Heart right ventricle (tissue), 16 donors: Measurements from ENCODE around the gene PPP1R7. TPM values are rescaled to one million over a fixed set of nuclear protein-coding genes. Genes with fewer than 3 reads are reported as not detected.
A peak's percentile ranks its signal among the peaks of the same experiment; 100 is the strongest.

Experiments used
- ATAC-seq, 8 donors: fragments of 200-7000 bp; cut with Tn5 transposase; one replicate each; pipeline ENCODE4 v1.9.1; 2020; ENCODE audit warnings: mild to moderate bottlenecking in 8 of 8, moderate library complexity in 8 of 8, moderate number of reproducible peaks in 1 of 8
- DNase-seq, 2 donors: peaks; one replicate each; pipeline ENCODE4 v3.0.0-alpha.2; 2020
- H3K27ac ChIP-seq, 10 donors: fragments of 200-600 bp; sonication (generic) in 2 of 10; one replicate each; pipeline versions ENCODE4 v1.5.0 to v1.8.0; 2020 to 2022; ENCODE audit warnings: mild to moderate bottlenecking in 3 of 10
- H3K27me3 ChIP-seq, 7 donors: fragments of 200-600 bp; one replicate each; pipeline ENCODE4 v1.8.0; 2021 to 2022; ENCODE audit warnings: mild to moderate bottlenecking in 2 of 7
- H3K36me3 ChIP-seq, 9 donors: fragments of 200-600 bp; sonication (generic) in 1 of 9; one replicate each; pipeline versions ENCODE4 v1.5.0 to v1.8.0; 2020 to 2022; ENCODE audit warnings: mild to moderate bottlenecking in 2 of 9
- H3K4me1 ChIP-seq, 9 donors: fragments of 200-600 bp; sonication (generic) in 1 of 9; one replicate each; pipeline versions ENCODE4 v1.5.0 to v1.8.0; 2020 to 2022; ENCODE audit warnings: mild to moderate bottlenecking in 4 of 9
- H3K4me3 ChIP-seq, 10 donors: fragments of 200-600 bp; sonication (generic) in 2 of 10; one replicate each; pipeline versions ENCODE4 v1.5.0 to v1.8.0; 2020 to 2022; ENCODE audit warnings: mild to moderate bottlenecking in 7 of 10, moderate library complexity in 2 of 10
- H3K9me3 ChIP-seq, 11 donors: fragments of 200-600 bp in 10 of 11; sonication (generic) in 2 of 11; one replicate each; pipeline versions ENCODE4 v1.5.0 to v1.8.0; 2013 to 2022; ENCODE audit warnings: mild to moderate bottlenecking in 2 of 11, control low read depth in 1 of 11, moderate library complexity in 1 of 11
- CTCF ChIP-seq, 9 donors: fragments of 200-600 bp; sonication (generic) in 2 of 9; IDR thresholded peaks; one replicate each; pipeline versions ENCODE4 v1.5.0 to v1.8.0; 2021 to 2022; ENCODE audit warnings: antibody characterized with exemption in 9 of 9, mild to moderate bottlenecking in 5 of 9, moderate library complexity in 1 of 9
- WGBS, 2 donors: extraction: QIAGEN DNeasy Blood & Tissue Kit; methylation state at CpG; one replicate each; pipeline ENCODE4 v1.1.7; 2013; ENCODE audit warnings: inconsistent platforms in 1 of 2; 5-methylcytosine and 5-hydroxymethylcytosine counted together
- intact Hi-C, 10 donors: fragments of 100-400 bp; cut with DNase I; formaldehyde crosslinking; loops; one replicate each; pipeline versions ENCODE4 v1.11.1 to v1.14.2; 2022
- polyA plus RNA-seq, 2 donors: library from polyadenylated mRNA; stranded (reverse); fragments of 200-250 nt; gene quantifications; one replicate each; pipeline ENCODE4 v1.2.3, GENCODE V29; 2013
- total RNA-seq, 10 donors: library from RNA; stranded (reverse); fragmentation: NEBNext Ultra II Directional in 3 of 10; extraction: Animal tissue kit (Norgen Biotek cat#: 25700) in 3 of 10; gene quantifications; one replicate each; pipeline versions ENCODE4 v1.2.1 to v1.2.4, GENCODE V29; 2021 to 2023
- donor health status: Arrhythmogenic right ventricular cardiomyopathy.
- donor health status: ischemic (EF 13 %, LVEDD 7.1; RV severe dilation, severe dysfunction).
- donor health status: healthy with polysubstance abuse.
- donor health status: DM: no; HTN: yes; CAD: no.
- donor health status: DM: no; HTN: no; CAD: no.
- donor health status: ischemic (EF 25% LVEDD 6.9; RV normal size, moderate dysfunction).
- donor health status: ischemic (EF 25% LVEDD 5.7; RV mildly dilated, moderate dysfunction).
- donor health status: healthy.
- donor health status: DM: yes; HTN: yes; CAD: no.
- donor health status: Ischemic cardiomyopathy.
- donor health status: ischemic (EF 35%, LVEDD 5.7; RV mildly dilated, moderate dysfunction).
- donor health status: nonischemic (EF 11% LVEDD 7.7; RV severe dilation, severe dysfunction).
- donor health status: DM: yes; HTN: yes; CAD: no.
- donor health status: PGD.
- donor health status: ischemic (EF 29% LVEDD 5.4; RV normal size, mild dysfunction).
- donor health status: nonischemic (EF 23%, LVEDD 6.1; RV moderate dilation, normal function).

PPP1R7 gene
- total and polyA plus RNA-seq, 12 donors = 64.1 to 91.3 (median 77.3) TPM

GRCh38 chr2:241148239-241148638 lies 2.0 kb upstream of the PPP1R7 start:
- Histone ChIP-seq H3K9me3 (no peaks in the 10 kb centered on the region), H3K27me3 (no peaks in the 10 kb centered on the region), H3K36me3 (peaks cover 0 to 6% (median 0%) of the 10 kb centered on the region in 9 donors), H3K4me1 (peaks cover 2 to 24% (median 20%) of the 10 kb centered on the region in 9 donors), H3K27ac (no peak overlapping the region), H3K4me3 (peak overlapping the region in 7 of 10 donors; percentile 74 to 100 (median 96))
- TF ChIP-seq CTCF (IDR thresholded peaks at IDR 0.05) = no peak
- DNase-seq = no peak
- intact Hi-C loops = no loop called here
- no peak for ATAC-seq
- WGBS, 2 donors = 93 to 95% methylated on average over 4 of the region's 4 CpGs

DNA sequence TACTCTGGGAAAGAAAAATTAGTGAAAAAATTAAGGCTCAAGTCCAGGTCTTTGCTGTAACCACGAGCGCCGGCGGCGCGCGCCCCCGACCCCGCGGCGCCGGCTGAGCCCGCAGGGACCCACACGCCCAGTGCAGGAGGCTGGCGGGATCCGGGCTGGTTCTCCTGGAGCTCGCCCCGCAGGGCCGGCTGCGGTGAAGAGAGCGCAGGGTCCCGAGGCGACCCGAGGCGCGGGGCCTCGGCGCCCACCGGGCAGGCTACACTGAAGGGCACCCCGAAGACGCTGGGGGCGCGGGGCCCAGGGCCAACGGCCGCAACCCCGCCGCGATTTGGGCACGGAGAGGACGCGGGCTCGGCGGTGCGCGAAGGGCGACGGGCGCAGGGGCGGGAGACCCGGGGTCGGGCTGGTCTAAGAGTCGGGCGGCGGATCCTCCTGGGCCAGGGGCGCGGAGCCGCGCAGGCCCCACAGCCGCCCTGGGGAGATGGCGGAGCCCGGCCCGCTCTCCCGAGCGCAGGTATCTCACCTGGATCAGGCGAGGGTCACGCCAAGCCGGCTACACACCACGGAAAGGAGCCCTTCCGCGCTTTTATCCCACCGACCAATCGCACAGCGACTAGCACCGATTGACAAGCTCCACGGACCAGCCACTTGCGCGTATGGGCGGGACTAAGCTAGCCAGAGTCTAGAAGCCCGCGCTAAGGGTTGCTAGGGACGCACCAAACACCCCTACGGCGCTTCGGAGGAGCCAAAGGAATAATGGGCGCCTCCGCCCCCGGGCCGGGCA lies 1.2 kb upstream of the PPP1R7 start, which contains the start of gene PASK:
PASK (minus strand) TSS at position 582 of the 784 bp plus-strand sequence. CDS start 6,440 bp downstream, outside the sequence.
- no peak for TF ChIP-seq CTCF (IDR thresholded peaks at IDR 0.05)
- H3K9me3 ChIP-seq = no peaks in the 10 kb centered on the region
- peak; percentile 93 to 98 (median 96) for ATAC-seq
- 0 to 1% methylated on average over 88 of the region's 88 CpGs for WGBS, 2 donors
- H3K27me3 ChIP-seq = no peaks in the 10 kb centered on the region
- DNase-seq = peak; percentile 91 to 96
- peak within 1 kb of the TSS in 9 of 10 donors; percentile 70 to 94 (median 89) for H3K27ac ChIP-seq
- intact Hi-C loops = no loop called here
- peaks cover 2 to 24% (median 20%) of the 10 kb centered on the region in 9 donors for H3K4me1 ChIP-seq
- H3K4me3 ChIP-seq = peak within 1 kb of the TSS; percentile 63 to 100 (median 95)
- peaks cover 0 to 14% (median 0%) of the 10 kb centered on the region in 9 donors for H3K36me3 ChIP-seq

DNA sequence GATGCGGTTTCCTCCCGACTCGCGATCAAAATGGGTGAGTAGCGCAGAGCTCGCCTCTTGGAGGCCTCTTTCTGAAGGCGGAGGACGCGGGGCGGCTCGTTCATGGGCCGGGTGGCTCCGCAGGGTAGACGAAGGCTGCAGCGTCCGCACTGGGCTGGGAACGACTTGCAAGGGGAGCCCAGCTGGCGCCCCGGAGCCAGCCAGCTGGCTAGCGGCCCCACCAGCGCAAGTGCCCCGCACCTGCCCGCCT lies 667 bp upstream of the PPP1R7 start:
- TF ChIP-seq CTCF (IDR thresholded peaks at IDR 0.05) = no peak
- Histone ChIP-seq H3K4me3 (peak overlapping the region; percentile 63 to 100 (median 95)), H3K9me3 (no peaks in the 10 kb centered on the region), H3K27ac (peak overlapping the region in 7 of 10 donors; percentile 8 to 94 (median 81)), H3K27me3 (no peaks in the 10 kb centered on the region), H3K4me1 (peaks cover 2 to 24% (median 20%) of the 10 kb centered on the region in 9 donors), H3K36me3 (peaks cover 0 to 19% (median 1%) of the 10 kb centered on the region in 9 donors)
- ATAC-seq (peak in 6 of 8 donors; percentile 8 to 42 (median 32)), DNase-seq (no peak)
- 0% methylated on average over 23 of the region's 23 CpGs for WGBS, 2 donors
- intact Hi-C loops = no loop called here

DNA sequence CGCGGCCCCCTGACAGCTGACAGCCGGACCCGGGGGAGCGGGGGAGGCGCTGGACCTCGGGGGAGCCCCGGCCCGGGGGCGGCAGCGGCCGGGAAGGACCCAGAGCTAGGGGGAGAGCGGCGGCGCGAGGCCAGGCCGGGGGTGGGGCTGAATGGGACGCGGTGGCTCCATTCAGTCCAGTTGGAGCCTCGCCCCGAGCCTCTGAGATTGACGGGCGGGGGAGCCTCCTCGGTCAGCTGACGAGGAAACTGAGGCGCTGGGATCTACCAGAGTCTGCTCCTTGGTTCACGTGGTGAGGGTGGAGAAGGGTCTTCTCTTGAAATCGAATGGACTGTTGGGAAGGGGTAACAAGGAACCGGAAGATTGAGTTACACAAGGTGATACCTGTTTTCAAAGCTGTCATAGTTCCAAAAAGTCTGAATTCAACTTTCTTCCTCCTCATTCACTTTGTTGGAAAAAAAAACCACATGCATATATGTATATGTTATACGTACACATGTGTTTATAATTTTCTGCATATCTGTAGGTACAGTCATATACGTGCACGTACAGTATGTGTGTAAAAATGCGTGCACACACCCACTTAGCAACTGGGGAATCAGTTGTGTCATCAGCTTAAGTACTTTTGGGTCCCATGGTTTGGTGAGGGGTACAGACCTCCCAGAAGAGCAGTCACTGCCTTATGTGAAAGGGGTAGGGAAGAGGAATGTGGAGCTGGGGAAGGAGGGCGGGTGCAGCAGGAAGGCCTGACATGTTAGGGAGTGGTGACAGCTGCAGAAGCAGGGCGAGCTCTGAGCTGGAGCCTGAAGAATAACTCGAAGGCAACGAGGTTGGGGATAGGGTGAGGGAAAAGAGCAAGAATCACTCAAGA lies 628 bp downstream of the PPP1R7 start:
- TF ChIP-seq CTCF (IDR thresholded peaks at IDR 0.05) = peak in 2 of 9 donors; percentile 1 to 7
- 7% methylated on average over 31 to 37 of the region's 37 CpGs for WGBS, 2 donors
- H3K4me3 ChIP-seq = peak overlapping the region; percentile 63 to 100 (median 95)
- ATAC-seq (peak in 5 of 8 donors; percentile 1 to 34 (median 5)), DNase-seq (peak in 1 of 2 donors; percentile 36)
- peaks cover 0 to 28% (median 11%) of the 10 kb centered on the region in 9 donors for H3K36me3 ChIP-seq
- peak overlapping the region in 9 of 10 donors; percentile 70 to 94 (median 89) for H3K27ac ChIP-seq
- H3K4me1 ChIP-seq = peaks cover 2 to 24% (median 20%) of the 10 kb centered on the region in 9 donors
- no peaks in the 10 kb centered on the region for H3K9me3 ChIP-seq
- intact Hi-C loops = loop anchor here in 2 of 10 donors (2.0 to 10.0 kb wide), 2 partner anchors 66 to 194 kb away; no protein-coding TSS in a partner anchor
- no peaks in the 10 kb centered on the region for H3K27me3 ChIP-seq
